ENCODE results near the gene HOXD13. TPM values are rescaled to one million over a fixed set of nuclear protein-coding genes. Genes with fewer than 3 reads are reported as not detected.
A peak's percentile ranks its signal among the peaks of the same experiment; 100 is the strongest.

Gene HOXD13
- total and polyA plus RNA-seq, 2 donors (not counting 1 experiment from before 2014, with no cell fraction given) = not detected

DNA sequence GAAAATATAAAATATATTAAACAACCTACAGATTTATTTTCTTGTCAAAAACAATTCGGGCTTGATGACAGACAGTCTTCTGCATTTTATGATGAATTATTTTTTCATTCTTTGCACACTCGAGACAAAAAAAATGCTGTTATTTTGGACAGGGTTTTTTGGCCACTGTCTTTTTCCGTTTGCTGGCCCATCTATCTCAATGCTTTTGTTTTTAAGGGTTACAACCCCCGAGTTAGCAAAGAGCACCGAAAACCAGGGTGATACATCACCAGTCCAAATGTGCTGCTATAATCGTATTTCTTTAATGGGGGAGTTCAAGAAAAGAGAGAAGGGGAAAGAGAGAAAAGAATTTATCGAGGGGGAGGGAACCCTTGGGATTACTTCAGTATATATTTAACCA is 16.5 kb upstream of the HOXD13 start:
- Histone ChIP-seq H3K27me3 (replicated peaks in 1 of 4; ENCODE audit: control extremely low read depth in 1 of 4, control insufficient read depth in 3 of 4, insufficient read depth in 4 of 4, low read length in 3 of 4) (peaks cover 1 to 84% (median 67%) of the 10 kb centered on the region in 4 experiments), H3K4me2 (replicated peaks; ENCODE audit: low read depth, low read length, poor library complexity, severe bottlenecking) (no peak overlapping the region), H3K4me1 (ENCODE audit: control insufficient read depth in 2 of 2, insufficient read depth in 2 of 2, low read length in 2 of 2) (peaks cover 3 to 24% of the 10 kb centered on the region in 2 donors), H2AFZ (ENCODE audit: insufficient read depth, low read depth, low read length, poor library complexity, severe bottlenecking) (no peak overlapping the region), H3K36me3 (replicated peaks in 1 of 2; ENCODE audit: control extremely low read depth in 1 of 2, control insufficient read depth in 1 of 2, extremely low read depth in 1 of 2, insufficient read depth in 2 of 2, low read length in 1 of 2) (no peaks in the 10 kb centered on the region), H4K20me1 (ENCODE audit: control insufficient read depth, insufficient read depth, low read length, poor library complexity, severe bottlenecking) (no peaks in the 10 kb centered on the region), H3K9me3 (ENCODE audit: control extremely low read depth in 1 of 3, control insufficient read depth in 2 of 3, insufficient read depth in 1 of 3, low read length in 2 of 3) (peaks cover 5 to 38% (median 7%) of the 10 kb centered on the region in 3 donors), H3K27ac (ENCODE audit: low read length in 2 of 2) (no peak overlapping the region), H3K79me2 (ENCODE audit: control insufficient read depth, insufficient read depth, low read length) (no peaks in the 10 kb centered on the region), H3K4me3 (ENCODE audit: control extremely low read depth in 1 of 5, extremely low read depth in 1 of 5, insufficient read depth in 1 of 5, low read depth in 2 of 5, low read length in 4 of 5) (no peak overlapping the region), H3K9ac (ENCODE audit: low read length) (no peak overlapping the region)
- ChIA-PET CTCF (interaction anchor here (2.4 kb wide), 1 partner anchor 51 kb away, joined by 9 read pairs; no protein-coding TSS in a partner anchor), POLR2A (no interaction called here)
- H3K27ac Mint-ChIP-seq = no peak overlapping the region
- peaks cover 3% of the 10 kb centered on the region for H3K9me3 Mint-ChIP-seq (ENCODE audit: insufficient read depth)
- DNase-seq (peak; percentile 4), ATAC-seq (ENCODE audit: low read depth) (no peak)
- intact Hi-C loops (cut with micrococcal nuclease) = loop anchor here (5.0 kb wide), 1 partner anchor 56 kb away; no protein-coding TSS in a partner anchor
- H3K27me3 Mint-ChIP-seq = peaks cover 70% of the 10 kb centered on the region
- WGBS (ENCODE audit: insufficient coverage) = 31% methylated on average over 4 of the region's 7 CpGs
- no peak overlapping the region for H3K4me3 Mint-ChIP-seq
- H3K4me1 Mint-ChIP-seq = peaks cover 5% of the 10 kb centered on the region
- TF ChIP-seq, protein P1, sequence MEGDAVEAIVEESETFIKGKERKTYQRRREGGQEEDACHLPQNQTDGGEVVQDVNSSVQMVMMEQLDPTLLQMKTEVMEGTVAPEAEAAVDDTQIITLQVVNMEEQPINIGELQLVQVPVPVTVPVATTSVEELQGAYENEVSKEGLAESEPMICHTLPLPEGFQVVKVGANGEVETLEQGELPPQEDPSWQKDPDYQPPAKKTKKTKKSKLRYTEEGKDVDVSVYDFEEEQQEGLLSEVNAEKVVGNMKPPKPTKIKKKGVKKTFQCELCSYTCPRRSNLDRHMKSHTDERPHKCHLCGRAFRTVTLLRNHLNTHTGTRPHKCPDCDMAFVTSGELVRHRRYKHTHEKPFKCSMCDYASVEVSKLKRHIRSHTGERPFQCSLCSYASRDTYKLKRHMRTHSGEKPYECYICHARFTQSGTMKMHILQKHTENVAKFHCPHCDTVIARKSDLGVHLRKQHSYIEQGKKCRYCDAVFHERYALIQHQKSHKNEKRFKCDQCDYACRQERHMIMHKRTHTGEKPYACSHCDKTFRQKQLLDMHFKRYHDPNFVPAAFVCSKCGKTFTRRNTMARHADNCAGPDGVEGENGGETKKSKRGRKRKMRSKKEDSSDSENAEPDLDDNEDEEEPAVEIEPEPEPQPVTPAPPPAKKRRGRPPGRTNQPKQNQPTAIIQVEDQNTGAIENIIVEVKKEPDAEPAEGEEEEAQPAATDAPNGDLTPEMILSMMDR (IDR thresholded peaks at IDR 0.05) = no peak
- no peak for TF ChIP-seq EZH2 (IDR thresholded peaks at IDR 0.05; ENCODE audit: borderline replicate concordance, insufficient read depth, low read depth, low read length, poor library complexity, severe bottlenecking)

DNA sequence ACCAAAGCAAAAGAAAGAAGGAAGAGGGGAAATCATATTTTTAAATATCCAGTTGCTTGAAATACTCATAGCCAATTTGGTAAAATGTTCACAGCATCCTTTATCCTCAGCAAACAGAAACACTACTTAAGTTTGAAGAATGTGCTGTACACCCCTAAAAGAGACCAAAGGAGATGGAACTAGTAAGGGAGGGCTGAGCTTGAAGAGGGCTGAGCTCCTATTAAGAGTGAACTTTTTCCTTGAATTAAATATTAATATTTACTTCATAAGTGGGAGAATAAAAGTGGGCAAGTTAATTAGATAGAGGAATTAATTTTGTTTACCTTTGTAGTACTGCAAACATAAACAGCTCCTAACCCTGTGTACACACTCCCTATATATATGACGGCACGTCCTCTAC is 15.7 kb upstream of the HOXD13 start:
- CTCF ChIA-PET = interaction anchor here (2.4 kb wide), 1 partner anchor 50 kb away, joined by 9 read pairs; no protein-coding TSS in a partner anchor
- Histone ChIP-seq H3K79me2 (ENCODE audit: control insufficient read depth, insufficient read depth, low read length) (no peaks in the 10 kb centered on the region), H3K4me2 (replicated peaks; ENCODE audit: low read depth, low read length, poor library complexity, severe bottlenecking) (no peak overlapping the region), H3K36me3 (replicated peaks in 1 of 2; ENCODE audit: control extremely low read depth in 1 of 2, control insufficient read depth in 1 of 2, extremely low read depth in 1 of 2, insufficient read depth in 2 of 2, low read length in 1 of 2) (no peaks in the 10 kb centered on the region), H2AFZ (ENCODE audit: insufficient read depth, low read depth, low read length, poor library complexity, severe bottlenecking) (no peak overlapping the region), H3K9ac (ENCODE audit: low read length) (no peak overlapping the region), H4K20me1 (ENCODE audit: control insufficient read depth, insufficient read depth, low read length, poor library complexity, severe bottlenecking) (no peaks in the 10 kb centered on the region), H3K9me3 (ENCODE audit: control extremely low read depth in 1 of 3, control insufficient read depth in 2 of 3, insufficient read depth in 1 of 3, low read length in 2 of 3) (peaks cover 7 to 38% (median 9%) of the 10 kb centered on the region in 3 donors), H3K4me1 (ENCODE audit: control insufficient read depth in 2 of 2, insufficient read depth in 2 of 2, low read length in 2 of 2) (peaks cover 3 to 24% of the 10 kb centered on the region in 2 donors), H3K27me3 (replicated peaks in 1 of 4; ENCODE audit: control extremely low read depth in 1 of 4, control insufficient read depth in 3 of 4, insufficient read depth in 4 of 4, low read length in 3 of 4) (peaks cover 1 to 84% (median 69%) of the 10 kb centered on the region in 4 experiments), H3K4me3 (ENCODE audit: control extremely low read depth in 1 of 5, extremely low read depth in 1 of 5, insufficient read depth in 1 of 5, low read depth in 2 of 5, low read length in 4 of 5) (no peak overlapping the region), H3K27ac (ENCODE audit: low read length in 2 of 2) (no peak overlapping the region)
- intact Hi-C loops (cut with micrococcal nuclease) = loop anchor here (5.0 kb wide), 1 partner anchor 56 kb away; no protein-coding TSS in a partner anchor
- Mint-ChIP-seq H3K4me3 (no peak overlapping the region), H3K9me3 (ENCODE audit: insufficient read depth) (peaks cover 3% of the 10 kb centered on the region), H3K4me1 (peaks cover 5% of the 10 kb centered on the region), H3K27me3 (peaks cover 72% of the 10 kb centered on the region), H3K27ac (no peak overlapping the region)
- TF ChIP-seq, protein P1 (IDR thresholded peaks at IDR 0.05) = no peak
- no peak for TF ChIP-seq EZH2 (IDR thresholded peaks at IDR 0.05; ENCODE audit: borderline replicate concordance, insufficient read depth, low read depth, low read length, poor library complexity, severe bottlenecking)
- WGBS (ENCODE audit: insufficient coverage) = no CpG with 5 or more reads among the region's 2 CpGs
- DNase-seq = peak; percentile 5
- POLR2A ChIA-PET = no interaction called here
- ATAC-seq (ENCODE audit: low read depth) = no peak

Data from B cell (primary cell).